GM12874 (cell line): ENCODE data around the gene ADO.

Experiments
- CTCF ChIP-seq: IDR thresholded peaks from 2 replicates; pipeline ENCODE4 v1.5.1; 2011; ENCODE audit warnings: low read depth, mild to moderate bottlenecking, control low read depth, low read length, moderate library complexity; ENCODE audit not compliant: insufficient read depth

ADO gene

GRCh38 chr10:62801871-62802270 is 2.6 kb upstream of the ADO start:
- no peak for TF ChIP-seq CTCF

DNA sequence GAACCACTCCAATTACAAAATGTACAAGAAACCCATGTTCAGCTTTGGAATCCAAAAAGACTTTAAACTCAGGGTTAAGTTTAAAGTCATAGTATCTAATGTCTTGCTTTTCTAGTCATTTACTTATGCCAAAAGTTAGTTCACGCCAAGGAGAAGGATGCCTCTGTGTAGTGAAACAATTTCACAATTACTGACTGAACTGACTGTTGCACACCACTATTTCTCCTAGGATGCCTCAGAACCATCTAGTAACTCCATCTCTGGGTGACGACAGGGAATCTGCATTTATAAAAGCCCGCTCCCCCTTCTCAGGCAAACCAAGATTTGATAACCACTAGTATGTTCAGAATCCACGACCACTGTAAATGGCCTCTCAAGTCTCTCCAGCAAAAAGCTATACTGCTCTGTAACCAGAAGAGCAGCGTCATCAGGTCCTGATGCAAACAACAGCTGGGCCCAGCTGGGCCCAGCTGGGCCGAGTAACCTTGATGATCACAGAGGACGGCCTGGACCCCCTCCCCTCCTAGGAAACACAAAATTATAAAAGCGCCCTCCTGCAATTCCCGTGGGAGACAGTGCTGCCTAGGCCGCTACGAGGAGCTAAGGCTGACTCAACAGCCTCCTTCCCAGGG is 680 bp upstream of the ADO start:
- no peak for TF ChIP-seq CTCF

- no peak for TF ChIP-seq CTCF
These were observed 945 bp downstream of the ADO start for GRCh38 chr10:62805231-62806099.

DNA sequence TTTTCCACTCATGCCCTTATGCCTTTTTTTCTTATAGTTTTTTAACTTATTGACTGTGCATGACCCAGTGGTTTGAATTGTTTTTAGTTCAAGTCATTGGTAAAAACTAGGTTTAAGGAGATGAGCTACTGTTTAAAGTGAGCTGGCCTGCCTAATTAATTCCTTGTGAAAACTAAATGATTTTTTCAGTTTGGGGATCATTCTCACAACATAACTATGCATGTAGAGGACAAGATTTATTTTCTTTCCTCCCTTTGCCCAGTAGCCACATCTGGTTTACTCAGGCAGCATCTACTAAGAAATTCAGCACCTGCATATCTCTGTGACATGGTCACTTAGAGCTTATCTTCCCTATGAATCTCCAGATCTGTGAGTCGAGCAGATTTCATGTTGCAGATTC is 1.7 kb downstream of the ADO start:
- no peak for TF ChIP-seq CTCF

DNA sequence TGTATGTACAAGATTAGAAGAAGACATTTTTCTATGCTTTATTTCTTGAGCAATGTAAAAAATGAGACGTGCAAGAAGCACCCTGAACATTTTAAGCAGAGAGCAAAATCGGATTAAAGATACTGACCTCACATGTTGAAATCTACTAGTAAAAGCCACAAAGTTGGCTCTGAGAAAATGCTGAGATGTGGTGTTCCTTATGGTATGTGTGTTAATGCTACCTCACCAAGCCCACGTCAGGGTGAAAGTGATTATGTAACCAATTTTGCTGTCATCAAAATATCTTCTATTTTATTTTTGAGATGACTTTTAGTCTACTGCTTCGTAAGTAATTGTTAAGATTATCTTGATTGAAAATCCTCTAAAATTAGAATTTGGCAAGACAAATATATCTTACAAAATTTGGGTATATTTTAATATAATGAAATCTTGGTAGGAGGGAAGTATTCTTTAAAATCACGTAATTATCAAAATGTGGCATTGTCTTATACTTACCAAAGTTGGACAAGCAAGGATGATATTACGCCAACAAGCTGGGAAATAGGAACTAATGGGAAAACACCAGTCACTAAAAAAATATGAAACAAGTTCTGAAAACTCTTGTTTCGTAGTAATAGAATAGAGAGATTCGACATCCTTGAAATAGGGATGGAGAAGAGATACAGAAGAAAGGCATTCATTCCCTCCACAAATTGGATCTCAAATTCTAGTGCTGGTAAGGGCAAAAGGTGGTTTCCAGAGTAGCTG is 5.8 kb downstream of the ADO start:
- TF ChIP-seq CTCF = no peak

DNA sequence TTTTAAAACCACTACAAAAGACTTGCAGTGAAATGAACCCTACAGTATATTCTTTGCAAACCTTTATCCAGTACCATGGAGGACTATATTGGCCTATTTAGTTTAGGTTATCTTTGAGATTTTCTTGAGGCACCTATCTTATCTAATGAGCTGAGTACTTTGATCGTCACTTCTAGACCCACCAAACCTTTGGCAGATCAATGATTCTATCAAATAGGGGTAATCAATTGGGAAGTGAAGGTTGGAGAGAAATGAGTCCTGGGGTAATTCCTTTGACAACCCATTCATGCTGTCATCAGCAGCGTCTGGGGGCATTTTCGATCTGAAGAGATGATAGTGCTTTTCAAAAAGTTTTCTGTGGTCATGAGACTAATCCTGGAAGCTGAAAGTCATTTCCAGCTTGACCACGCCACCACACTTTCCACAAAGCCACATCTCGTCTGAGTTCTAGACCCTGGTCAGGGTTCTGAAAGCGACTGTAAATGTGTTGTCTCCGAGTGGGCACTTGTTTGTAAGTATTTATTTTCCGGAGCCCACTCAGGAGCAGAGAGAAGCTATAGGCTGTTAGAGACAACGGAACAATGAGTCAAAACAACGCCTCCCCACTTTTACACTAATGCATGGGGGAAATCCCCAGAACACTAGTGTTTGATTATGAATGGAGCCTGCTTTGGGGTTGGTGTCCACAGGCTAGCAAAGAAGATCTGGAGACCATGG is 6.8 kb downstream of the ADO start:
- TF ChIP-seq CTCF = no peak
